K562 (cell line): ENCODE measurements around the gene PIM3. TPM values are rescaled to one million over a fixed set of nuclear protein-coding genes. Genes with fewer than 3 reads are reported as not detected.
A peak's percentile ranks its signal among the peaks of the same experiment; 100 is the strongest.

Experiments
- ARHGAP35 ChIP-seq: fragments of 450-650 bp; IDR thresholded peaks from 2 replicates; pipeline ENCODE4 v1.6.1; 2018; ENCODE audit not compliant: partially characterized antibody
- EGR1 ChIP-seq: fragments of 450-650 bp; conservative IDR thresholded peaks from 2 replicates; pipeline ENCODE4 v1.6.1; 2017; ENCODE audit warnings: mild to moderate bottlenecking
- HMGN3 ChIP-seq: IDR thresholded peaks from 2 replicates; pipeline ENCODE4 v1.6.1; 2011; ENCODE audit warnings: borderline replicate concordance, low read depth, mild to moderate bottlenecking, mixed read lengths, low read length; ENCODE audit not compliant: insufficient read length; ENCODE audit errors: extremely low read depth
- KAT7 ChIP-seq: sonication (generic); formaldehyde crosslinking; IDR thresholded peaks from 2 replicates; pipeline ENCODE4 v1.8.0; 2022; ENCODE audit warnings: missing genetic modification reagents, mild to moderate bottlenecking, borderline replicate concordance
- MAZ ChIP-seq, 2 experiments: fragments of 450-650 bp in 1 of 2; sonication (generic) in 1 of 2; formaldehyde crosslinking; IDR thresholded peaks in 1 of 2; conservative IDR thresholded peaks in 1 of 2; 2 replicates each; pipeline versions ENCODE4 v1.4.0 to v1.5.0; 2020; ENCODE audit warnings: mild to moderate bottlenecking in 1 of 2, missing genetic modification reagents in 1 of 2
- MCM3 ChIP-seq: fragments of 450-650 bp; IDR thresholded peaks from 2 replicates; pipeline ENCODE4 v1.6.1; 2016
- NFXL1 ChIP-seq: fragments of 450-650 bp; formaldehyde crosslinking; IDR thresholded peaks from 2 replicates; pipeline ENCODE4 v1.4.0; 2021; ENCODE audit warnings: mild to moderate bottlenecking
- NR2C1 ChIP-seq, 2 experiments: fragments of 450-650 bp; IDR thresholded peaks; 2 replicates each; pipeline ENCODE4 v1.6.1; 2017; ENCODE audit warnings: mild to moderate bottlenecking in 2 of 2, antibody characterized with exemption in 1 of 2, inconsistent platforms in 1 of 2, missing compliant biosample characterization in 1 of 2, missing genetic modification characterization in 1 of 2
- NR2C2 ChIP-seq, 2 experiments: fragments of 200-800 bp in 1 of 2; sonication (Bioruptor generic) in 1 of 2; sonication (generic) in 1 of 2; formaldehyde crosslinking in 1 of 2; IDR thresholded peaks; 2 replicates each; pipeline versions ENCODE4 v1.6.1 to v1.8.0; 2016 to 2022; ENCODE audit warnings: mild to moderate bottlenecking in 1 of 2, missing compliant biosample characterization in 1 of 2, missing genetic modification characterization in 1 of 2, missing genetic modification reagents in 1 of 2
- RB1 ChIP-seq: fragments of 450-650 bp; IDR thresholded peaks from 2 replicates; pipeline ENCODE4 v1.6.1; 2017; ENCODE audit warnings: low read depth, mild to moderate bottlenecking
- SRSF1 ChIP-seq: fragments of 200-400 bp; formaldehyde crosslinking; IDR thresholded peaks from 2 replicates; pipeline ENCODE4 v1.6.1; 2017; ENCODE audit warnings: mild to moderate bottlenecking, low read depth, low read length, moderate library complexity
- SRSF3 ChIP-seq: fragments of 200-400 bp; formaldehyde crosslinking; IDR thresholded peaks from 2 replicates; pipeline ENCODE4 v1.6.1; 2016; ENCODE audit warnings: mild to moderate bottlenecking, low read length, moderate library complexity; ENCODE audit not compliant: insufficient read depth
- TCF7L2 ChIP-seq: fragments of 150-350 bp; IDR thresholded peaks from 2 replicates; pipeline ENCODE4 v1.6.1; 2016; ENCODE audit warnings: low read depth, mild to moderate bottlenecking, low read length, moderate library complexity
- ZNF174 ChIP-seq: fragments of 250-450 bp; sonication (Bioruptor Pico); IDR thresholded peaks from 2 replicates; pipeline ENCODE4 v1.4.0; 2020; ENCODE audit warnings: mild to moderate bottlenecking
- ZNF408 ChIP-seq: fragments of 250-450 bp; sonication (Bioruptor Pico); IDR thresholded peaks from 2 replicates; pipeline ENCODE4 v1.4.0; 2020; ENCODE audit warnings: low read depth, mild to moderate bottlenecking, moderate library complexity
- ZNF445 ChIP-seq: fragments of 250-450 bp; sonication (Bioruptor Pico); IDR thresholded peaks from 2 replicates; pipeline ENCODE4 v1.4.0; 2020; ENCODE audit warnings: low read depth, mild to moderate bottlenecking, moderate library complexity
- polyA plus RNA-seq, 8 experiments: library from polyadenylated mRNA; depleted of rRNA in 4 of 8; stranded (reverse) in 5 of 8; unstranded in 3 of 8; fragments of >200 nt; fragmentation: Nextera tagmentation in 2 of 8; fragmentation: Illumina TruSeq in 1 of 8; extraction: Ambion mirVana in 2 of 8; extraction: Trizol in 1 of 8; gene quantifications; 2 replicates each; pipeline versions ENCODE4 v1.2.1 to v1.2.3, GENCODE V29; 2011 to 2014; ENCODE audit warnings: inconsistent platforms in 1 of 8, missing spikeins in 1 of 8
- total RNA-seq, 7 experiments: library from RNA; depleted of rRNA in 6 of 7; stranded (reverse); fragments of >200 nt in 6 of 7; fragmentation: Illumina TruSeq in 2 of 7; extraction: Trizol in 2 of 7; gene quantifications; 2 replicates each; pipeline versions ENCODE4 v1.2.1 to v1.2.3, GENCODE V29; 2011 to 2021; ENCODE audit warnings: low replicate concordance in 1 of 7
- TF ChIP-seq, protein P1 (sequence below): fragments of 200-800 bp; sonication (Bioruptor generic); IDR thresholded peaks from 2 replicates; pipeline ENCODE4 v1.6.1; 2017; ENCODE audit warnings: missing genetic modification characterization, missing compliant biosample characterization
- TF ChIP-seq, protein P2 (sequence below): sonication (generic); formaldehyde crosslinking; IDR thresholded peaks from 2 replicates; pipeline ENCODE4 v1.9.0; 2022; ENCODE audit warnings: mild to moderate bottlenecking, missing genetic modification reagents
- TF ChIP-seq, protein P3 (sequence below): fragments of 250-450 bp; sonication (Bioruptor Pico); IDR thresholded peaks from 2 replicates; pipeline ENCODE4 v1.9.0; 2021; ENCODE audit warnings: mild to moderate bottlenecking
- TF ChIP-seq, protein P4 (sequence below): fragments of 250-450 bp; sonication (Bioruptor Pico); IDR thresholded peaks from 2 replicates; pipeline ENCODE4 v1.4.0; 2020; ENCODE audit warnings: mild to moderate bottlenecking

Gene PIM3
- total and polyA plus RNA-seq, 9 of the 15 experiments (the other 6 are each of a cell fraction or from before 2014, with no cell fraction given) = 0.24 to 40.5 (median 5.3) TPM

DNA sequence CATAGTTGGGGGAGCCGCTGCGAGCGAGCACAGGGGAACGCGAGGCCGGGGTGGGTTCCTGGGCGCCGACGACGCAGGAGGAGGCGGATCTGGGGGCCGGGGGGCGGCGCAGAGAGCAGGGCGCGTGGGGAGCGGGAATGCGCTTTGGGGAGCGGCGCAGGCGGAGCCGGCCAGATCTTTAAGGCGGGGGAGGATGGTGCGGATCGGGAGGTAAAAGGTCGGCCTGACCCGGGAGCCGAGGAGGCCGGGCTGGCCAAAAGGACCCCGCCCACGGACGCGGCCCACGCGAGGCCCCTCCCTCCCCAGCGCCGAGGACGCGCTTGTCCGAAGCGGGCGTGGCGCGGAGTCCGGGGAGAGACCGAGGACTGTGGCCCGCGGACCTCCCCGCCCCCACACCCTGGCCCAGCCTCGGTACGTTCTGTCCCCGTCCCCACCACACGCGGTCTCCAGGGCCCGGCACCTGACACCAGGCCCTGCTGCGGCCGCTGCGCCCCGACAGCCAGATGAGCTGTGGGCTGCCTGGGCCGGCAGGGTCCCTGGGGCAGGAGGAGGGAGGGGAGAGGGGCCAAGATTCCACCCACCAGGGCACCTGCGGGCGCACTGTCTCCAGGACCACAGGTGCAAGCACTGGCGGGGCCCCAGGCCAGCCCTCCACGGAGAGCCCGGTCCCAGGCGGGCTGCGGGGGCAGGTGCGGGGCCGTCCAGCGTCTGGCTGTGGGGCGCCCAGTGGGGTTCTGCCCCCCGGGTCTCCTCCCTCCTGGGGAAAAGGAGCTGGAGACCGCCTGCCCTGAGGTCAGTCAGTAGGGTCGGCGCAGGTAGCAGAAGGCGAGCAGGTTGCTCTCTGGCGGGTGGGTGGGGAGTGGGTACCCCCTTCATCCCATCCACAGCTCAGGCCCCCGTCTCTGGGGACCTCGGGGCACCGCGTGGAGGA, 10.9 kb downstream of the PIM3 start (continued):
- TF ChIP-seq, protein P1, sequence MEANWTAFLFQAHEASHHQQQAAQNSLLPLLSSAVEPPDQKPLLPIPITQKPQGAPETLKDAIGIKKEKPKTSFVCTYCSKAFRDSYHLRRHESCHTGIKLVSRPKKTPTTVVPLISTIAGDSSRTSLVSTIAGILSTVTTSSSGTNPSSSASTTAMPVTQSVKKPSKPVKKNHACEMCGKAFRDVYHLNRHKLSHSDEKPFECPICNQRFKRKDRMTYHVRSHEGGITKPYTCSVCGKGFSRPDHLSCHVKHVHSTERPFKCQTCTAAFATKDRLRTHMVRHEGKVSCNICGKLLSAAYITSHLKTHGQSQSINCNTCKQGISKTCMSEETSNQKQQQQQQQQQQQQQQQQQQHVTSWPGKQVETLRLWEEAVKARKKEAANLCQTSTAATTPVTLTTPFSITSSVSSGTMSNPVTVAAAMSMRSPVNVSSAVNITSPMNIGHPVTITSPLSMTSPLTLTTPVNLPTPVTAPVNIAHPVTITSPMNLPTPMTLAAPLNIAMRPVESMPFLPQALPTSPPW (CRISPR knock-in tag) = peak; percentile 54
- TF ChIP-seq, protein P2, sequence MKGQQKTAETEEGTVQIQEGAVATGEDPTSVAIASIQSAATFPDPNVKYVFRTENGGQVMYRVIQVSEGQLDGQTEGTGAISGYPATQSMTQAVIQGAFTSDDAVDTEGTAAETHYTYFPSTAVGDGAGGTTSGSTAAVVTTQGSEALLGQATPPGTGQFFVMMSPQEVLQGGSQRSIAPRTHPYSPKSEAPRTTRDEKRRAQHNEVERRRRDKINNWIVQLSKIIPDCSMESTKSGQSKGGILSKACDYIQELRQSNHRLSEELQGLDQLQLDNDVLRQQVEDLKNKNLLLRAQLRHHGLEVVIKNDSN (CRISPR knock-in tag) = peak; percentile 47
- TF ChIP-seq, protein P3, sequence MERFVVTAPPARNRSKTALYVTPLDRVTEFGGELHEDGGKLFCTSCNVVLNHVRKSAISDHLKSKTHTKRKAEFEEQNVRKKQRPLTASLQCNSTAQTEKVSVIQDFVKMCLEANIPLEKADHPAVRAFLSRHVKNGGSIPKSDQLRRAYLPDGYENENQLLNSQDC = no peak
- no peak for TF ChIP-seq NFXL1
- peak; percentile 70; the same call in 1 of the 2 replicates for TF ChIP-seq KAT7 (CRISPR knock-in tag)
- no peak for TF ChIP-seq SRSF1
- TF ChIP-seq ZNF445 = no peak
- peak; percentile 67 for TF ChIP-seq NR2C1 (IDR thresholded peaks at IDR 0.05)
- peak; percentile 64 for TF ChIP-seq NR2C1 (tag; IDR thresholded peaks at IDR 0.05)
- peak in 1 of 2 experiments; percentile 45; a peak in 1 of 4 replicates for TF ChIP-seq MAZ (CRISPR knock-in tag; conservative IDR thresholded peaks at IDR 0.05 in 1 of 2, IDR thresholded peaks at IDR 0.05 in 1 of 2)
- no peak for TF ChIP-seq ZNF408 (CRISPR knock-in tag)
- peak; percentile 94 for TF ChIP-seq EGR1
- TF ChIP-seq ARHGAP35 = no peak
- TF ChIP-seq NR2C2 (CRISPR knock-in tag; IDR thresholded peaks at IDR 0.05) = no peak
- peak; percentile 95 for TF ChIP-seq NR2C2 (tag; IDR thresholded peaks at IDR 0.05)
- no peak for TF ChIP-seq RB1
- TF ChIP-seq SRSF3 = no peak
- no peak for TF ChIP-seq MCM3
- no peak for TF ChIP-seq TCF7L2
- peak; percentile 54 for TF ChIP-seq HMGN3
- TF ChIP-seq, protein P4, sequence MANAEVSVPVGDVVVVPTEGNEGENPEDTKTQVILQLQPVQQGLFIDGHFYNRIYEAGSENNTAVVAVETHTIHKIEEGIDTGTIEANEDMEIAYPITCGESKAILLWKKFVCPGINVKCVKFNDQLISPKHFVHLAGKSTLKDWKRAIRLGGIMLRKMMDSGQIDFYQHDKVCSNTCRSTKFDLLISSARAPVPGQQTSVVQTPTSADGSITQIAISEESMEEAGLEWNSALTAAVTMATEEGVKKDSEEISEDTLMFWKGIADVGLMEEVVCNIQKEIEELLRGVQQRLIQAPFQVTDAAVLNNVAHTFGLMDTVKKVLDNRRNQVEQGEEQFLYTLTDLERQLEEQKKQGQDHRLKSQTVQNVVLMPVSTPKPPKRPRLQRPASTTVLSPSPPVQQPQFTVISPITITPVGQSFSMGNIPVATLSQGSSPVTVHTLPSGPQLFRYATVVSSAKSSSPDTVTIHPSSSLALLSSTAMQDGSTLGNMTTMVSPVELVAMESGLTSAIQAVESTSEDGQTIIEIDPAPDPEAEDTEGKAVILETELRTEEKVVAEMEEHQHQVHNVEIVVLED (CRISPR knock-in tag) = peak; percentile 46; the same call in 1 of the 2 replicates
- no peak for TF ChIP-seq ZNF174 (CRISPR knock-in tag)
